Fibroblast of skin of abdomen (primary cell): ENCODE results near the gene ITGBL1.

Source experiments
- DNase-seq: peaks from one replicate; pipeline ENCODE4 v3.0.0-alpha.2; 2013

ITGBL1 gene

GRCh38 chr13:101453784-101454201 lies 1.3 kb downstream of the ITGBL1 start:
- no peak for DNase-seq

DNA sequence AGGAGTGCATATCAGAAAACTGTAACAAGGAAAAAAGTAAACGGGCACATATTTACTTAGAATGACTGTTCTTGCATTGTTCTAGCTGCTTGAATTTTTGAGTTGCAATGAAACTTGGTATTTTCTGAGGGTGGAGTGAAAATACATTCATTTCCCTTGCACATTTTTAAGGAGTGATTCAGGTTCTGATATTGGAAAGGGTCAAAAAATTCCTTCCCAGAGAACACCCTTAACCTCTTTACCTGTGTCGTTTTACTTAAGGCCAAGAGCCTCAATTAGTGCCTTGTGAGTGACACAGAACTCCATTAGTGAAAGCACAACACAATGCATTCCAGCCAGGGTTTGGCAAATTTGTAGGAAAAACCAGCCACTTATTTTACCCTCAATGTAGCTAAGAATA lies 2.3 kb downstream of the ITGBL1 start:
- peak; percentile 43 for DNase-seq

- DNase-seq = peak; percentile 93
Observed at GRCh38 chr13:101455863-101456262, 3.4 kb downstream of the ITGBL1 start.

- DNase-seq = no peak
Observed at GRCh38 chr13:101457176-101457575, 4.7 kb downstream of the ITGBL1 start.

DNA sequence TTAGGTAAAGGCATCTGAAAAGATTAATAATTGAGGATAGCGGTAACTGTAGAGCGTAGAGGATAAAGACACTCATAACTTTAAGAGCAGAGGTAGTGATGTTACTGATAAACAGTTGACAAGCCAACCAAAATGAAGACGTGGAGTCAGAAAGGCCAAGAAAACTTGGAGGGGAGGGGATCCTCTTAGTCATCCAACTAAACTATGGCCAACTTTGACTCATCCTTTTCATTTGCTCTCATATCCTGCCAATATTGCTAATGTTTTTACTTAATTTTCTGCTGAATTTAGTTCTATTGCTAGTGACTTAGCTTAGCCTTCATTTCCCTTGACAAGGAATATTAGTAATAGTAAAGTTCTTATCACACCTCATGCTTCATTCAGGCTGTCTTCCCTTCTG lies 13.4 kb downstream of the ITGBL1 start:
- DNase-seq = peak; percentile 59

GRCh38 chr13:101467415-101467814 lies 14.9 kb downstream of the ITGBL1 start:
- no peak for DNase-seq

- peak; percentile 77 for DNase-seq
Observed at GRCh38 chr13:101473458-101473857, 21.0 kb downstream of the ITGBL1 start.

- DNase-seq = peak; percentile 97
Observed at GRCh38 chr13:101474419-101474957, 22.0 kb downstream of the ITGBL1 start.

- no peak for DNase-seq
Observed at GRCh38 chr13:101475536-101475935, 23.1 kb downstream of the ITGBL1 start.

- DNase-seq = no peak
Observed at GRCh38 chr13:101481421-101481820, 28.9 kb downstream of the ITGBL1 start.

- DNase-seq = no peak
Observed at GRCh38 chr13:101486708-101487437, 34.4 kb downstream of the ITGBL1 start.

- DNase-seq = no peak
Observed at GRCh38 chr13:101487438-101487830, 35.0 kb downstream of the ITGBL1 start.

DNA sequence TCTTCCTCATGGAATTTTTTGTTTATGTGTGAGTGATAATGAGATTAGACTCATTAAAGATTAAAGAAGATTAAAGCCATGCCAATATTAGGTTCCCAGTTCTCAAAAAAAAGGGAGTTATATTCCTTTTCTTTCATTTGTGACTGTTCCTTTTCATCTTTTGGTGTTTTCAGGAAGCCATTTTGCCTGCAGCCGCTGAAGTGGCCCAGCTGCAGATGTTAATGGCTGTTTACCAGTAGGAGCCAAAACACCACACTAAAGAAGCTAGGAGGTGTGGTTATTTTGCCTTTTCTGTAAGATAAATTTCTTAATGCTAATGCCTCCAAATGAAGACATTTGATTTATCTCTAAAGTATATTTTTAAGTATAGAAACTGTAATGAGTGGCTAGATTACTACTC lies 36.3 kb downstream of the ITGBL1 start:
- DNase-seq = no peak

- DNase-seq = no peak
Observed at GRCh38 chr13:101489643-101490405, 37.3 kb downstream of the ITGBL1 start.

- DNase-seq = no peak
Observed at GRCh38 chr13:101490406-101491015, 38.0 kb downstream of the ITGBL1 start.

GRCh38 chr13:101492251-101492910 lies 39.9 kb downstream of the ITGBL1 start:
- DNase-seq = peak; percentile 47

GRCh38 chr13:101493541-101493940 lies 41.1 kb downstream of the ITGBL1 start:
- no peak for DNase-seq

GRCh38 chr13:101499406-101499805 lies 46.9 kb downstream of the ITGBL1 start:
- no peak for DNase-seq

DNA sequence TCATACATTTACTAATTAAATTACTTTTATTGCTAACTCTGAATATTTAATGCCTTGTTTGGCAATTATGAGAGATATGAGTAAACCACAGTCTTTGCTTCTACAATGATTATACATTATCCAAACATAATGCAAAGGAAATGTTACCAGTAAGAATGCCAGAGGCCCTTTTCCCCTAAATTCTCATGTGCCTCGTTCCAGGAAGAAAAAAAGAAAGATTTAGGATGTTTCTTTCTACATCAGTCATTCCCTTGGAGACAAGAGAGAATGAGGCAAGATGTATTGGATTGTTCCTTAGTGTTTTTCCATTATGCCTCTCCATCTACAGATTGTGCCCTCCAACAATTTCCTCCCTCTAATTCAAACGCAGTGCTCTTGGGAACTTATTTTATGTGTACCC lies 50.1 kb downstream of the ITGBL1 start:
- no peak for DNase-seq

DNA sequence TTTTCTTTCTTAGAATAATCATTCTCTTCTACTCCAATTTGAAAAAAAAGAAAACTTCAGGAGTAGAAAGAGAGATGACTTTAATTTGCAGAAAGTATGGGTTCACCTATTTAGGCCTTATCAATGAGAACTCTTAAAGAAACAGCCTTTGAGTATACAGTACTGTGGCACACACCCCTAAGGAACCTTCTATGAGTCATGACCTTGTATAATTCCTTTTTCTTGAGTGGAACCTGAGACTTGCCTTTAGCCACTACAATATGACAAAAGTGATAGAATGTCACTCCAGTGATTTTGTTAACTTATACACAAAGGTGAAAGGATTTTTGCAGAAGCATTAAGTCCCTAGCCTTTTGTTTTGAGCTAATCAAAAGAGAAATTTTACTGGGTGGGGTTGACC lies 58.7 kb downstream of the ITGBL1 start:
- DNase-seq = no peak

DNA sequence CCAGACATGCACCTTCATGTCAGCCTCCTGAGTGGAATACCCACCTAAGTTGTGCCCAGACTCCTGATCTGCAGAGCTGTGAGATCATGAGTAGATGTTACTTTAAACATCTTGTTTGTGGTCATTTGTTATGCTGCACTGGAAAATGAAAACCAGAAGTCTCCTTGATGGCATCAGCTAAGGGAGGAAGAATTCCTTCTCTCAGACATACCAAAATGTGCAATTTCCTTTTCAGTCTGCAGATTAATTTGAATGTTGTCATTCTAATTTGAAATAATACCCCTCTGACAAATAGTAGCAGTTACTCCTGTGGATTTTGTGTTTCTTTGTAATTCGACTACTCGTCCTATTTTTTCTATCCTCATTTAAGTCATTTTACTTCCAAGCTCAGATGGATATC lies 59.3 kb downstream of the ITGBL1 start:
- DNase-seq = peak; percentile 81

GRCh38 chr13:101512650-101513049 lies 60.2 kb downstream of the ITGBL1 start:
- peak; percentile 68 for DNase-seq

DNA sequence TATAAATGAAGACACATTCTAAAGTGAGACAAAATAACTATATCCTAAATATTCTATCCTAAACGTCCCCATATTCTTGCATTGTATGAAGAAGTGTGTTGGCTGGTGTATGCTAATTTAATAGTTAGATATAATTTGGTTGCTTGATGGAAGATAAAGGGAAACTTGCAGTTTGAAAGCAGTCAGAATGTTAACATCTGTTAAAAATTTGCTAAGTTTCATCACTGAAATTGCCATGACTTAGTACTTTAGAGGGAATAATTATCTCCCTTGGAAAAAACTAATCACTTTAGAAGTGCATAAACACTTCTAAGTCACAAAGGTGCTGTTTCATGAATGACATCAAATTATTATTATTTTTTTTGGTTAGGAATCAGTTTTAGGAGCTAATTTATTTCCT lies 61.6 kb downstream of the ITGBL1 start:
- no peak for DNase-seq
